Chondrocyte (in vitro differentiated cells): Measurements from ENCODE around the gene TSHR. TPM values are rescaled to one million over a fixed set of nuclear protein-coding genes. Genes with fewer than 3 reads are reported as not detected.

Source experiments
- DNase-seq: peaks from one replicate; pipeline ENCODE4 v3.0.0; 2021; ENCODE audit warnings: mixed read lengths, low spot score
- H3K27ac Mint-ChIP-seq: one replicate; pipeline ENCODE4 v1.8.0; 2021; ENCODE audit warnings: mild to moderate bottlenecking, moderate library complexity, mixed read lengths; ENCODE audit not compliant: unreplicated experiment
- H3K27me3 Mint-ChIP-seq: 2 replicates; pipeline ENCODE4 v1.8.0; 2021; ENCODE audit warnings: low read depth, mixed read lengths
- H3K36me3 Mint-ChIP-seq: 2 replicates; pipeline ENCODE4 v1.8.0; 2021; ENCODE audit warnings: low read depth, mixed read lengths
- H3K4me1 Mint-ChIP-seq: 2 replicates; pipeline ENCODE4 v1.8.0; 2021; ENCODE audit warnings: low read depth, mild to moderate bottlenecking, mixed read lengths
- H3K4me3 Mint-ChIP-seq: one replicate; pipeline ENCODE4 v1.8.0; 2021; ENCODE audit warnings: mild to moderate bottlenecking, moderate library complexity, mixed read lengths; ENCODE audit not compliant: unreplicated experiment
- H3K9me3 Mint-ChIP-seq: 2 replicates; pipeline ENCODE4 v1.8.0; 2021; ENCODE audit warnings: low read depth, mixed read lengths
- CTCF ChIP-seq: fragments of 200-600 bp; sonication (generic); IDR thresholded peaks from 2 replicates; pipeline ENCODE4 v1.5.0; 2021; ENCODE audit warnings: antibody characterized with exemption, mild to moderate bottlenecking, moderate library complexity
- total RNA-seq: library from RNA; stranded (reverse); gene quantifications from 3 replicates; pipeline ENCODE4 v1.2.1, GENCODE V29; 2021

The TSHR gene
- total RNA-seq, 1 donor from 2014 or later, result not detected

- no peaks in the 10 kb centered on the region for H3K9me3 Mint-ChIP-seq
- H3K4me3 Mint-ChIP-seq, result no peak overlapping the region
- no peaks in the 10 kb centered on the region for H3K36me3 Mint-ChIP-seq
- peaks cover 4% of the 10 kb centered on the region for H3K27me3 Mint-ChIP-seq
- H3K4me1 Mint-ChIP-seq, result no peaks in the 10 kb centered on the region
- TF ChIP-seq CTCF, result no peak
- H3K27ac Mint-ChIP-seq, result no peak overlapping the region
- DNase-seq, result no peak
These were observed 170.1 kb downstream of the TSHR start for GRCh38 chr14:81125536-81125935.

GRCh38 chr14:81127785-81128184 lies 172.4 kb downstream of the TSHR start:
- no peak overlapping the region for H3K4me3 Mint-ChIP-seq
- no peaks in the 10 kb centered on the region for H3K36me3 Mint-ChIP-seq
- H3K9me3 Mint-ChIP-seq, result no peaks in the 10 kb centered on the region
- peaks cover 6% of the 10 kb centered on the region for H3K27me3 Mint-ChIP-seq
- DNase-seq, result no peak
- no peaks in the 10 kb centered on the region for H3K4me1 Mint-ChIP-seq
- H3K27ac Mint-ChIP-seq, result no peak overlapping the region
- TF ChIP-seq CTCF, result no peak

- no peak overlapping the region for H3K4me3 Mint-ChIP-seq
- no peak overlapping the region for H3K27ac Mint-ChIP-seq
- H3K9me3 Mint-ChIP-seq, result no peaks in the 10 kb centered on the region
- DNase-seq, result no peak
- no peaks in the 10 kb centered on the region for H3K36me3 Mint-ChIP-seq
- H3K27me3 Mint-ChIP-seq, result peaks cover 9% of the 10 kb centered on the region
- no peak for TF ChIP-seq CTCF
- no peaks in the 10 kb centered on the region for H3K4me1 Mint-ChIP-seq
These were observed 173.8 kb downstream of the TSHR start for GRCh38 chr14:81129242-81129641.

- H3K27me3 Mint-ChIP-seq, result peaks cover 5% of the 10 kb centered on the region
- no peak for TF ChIP-seq CTCF
These were observed 177.0 kb downstream of the TSHR start for GRCh38 chr14:81132468-81132867.

GRCh38 chr14:81133400-81133799 lies 178.0 kb downstream of the TSHR start:
- Mint-ChIP-seq H3K9me3 (no peaks in the 10 kb centered on the region), H3K4me3 (no peak overlapping the region)

More at GRCh38 chr14:81132468-81132867, 177.0 kb downstream of the TSHR start:
- H3K4me3 Mint-ChIP-seq, result no peak overlapping the region
- H3K9me3 Mint-ChIP-seq, result no peaks in the 10 kb centered on the region
- no peak for DNase-seq
- no peak overlapping the region for H3K27ac Mint-ChIP-seq
- H3K4me1 Mint-ChIP-seq, result peaks cover 3% of the 10 kb centered on the region
- H3K36me3 Mint-ChIP-seq, result no peaks in the 10 kb centered on the region

More at GRCh38 chr14:81133400-81133799, 178.0 kb downstream of the TSHR start:
- no peak overlapping the region for H3K27ac Mint-ChIP-seq
- H3K27me3 Mint-ChIP-seq, result peaks cover 5% of the 10 kb centered on the region
- no peak for TF ChIP-seq CTCF
- no peak for DNase-seq
- peaks cover 6% of the 10 kb centered on the region for H3K4me1 Mint-ChIP-seq
- no peaks in the 10 kb centered on the region for H3K36me3 Mint-ChIP-seq
